ENCODE measurements around the gene TANC1. TPM values are rescaled to one million over a fixed set of nuclear protein-coding genes. Genes with fewer than 3 reads are reported as not detected.

The TANC1 gene
- polyA plus RNA-seq, 1 donor (not counting 4 experiments of a cell fraction or from before 2014, with no cell fraction given): 33.5 TPM

- Histone ChIP-seq H3K36me3 (ENCODE audit: control insufficient read depth in 2 of 2, extremely low read depth in 1 of 2, insufficient read depth in 2 of 2, low read length in 2 of 2) (peaks cover 31 to 35% of the 10 kb centered on the region in 2 experiments), H3K4me2 (ENCODE audit: control insufficient read depth, extremely low read depth, insufficient read depth, low read depth, low read length) (no peak overlapping the region)
- TF ChIP-seq EZH2 (IDR thresholded peaks at IDR 0.05; ENCODE audit: low read length) (no peak), CTCF (optimal IDR thresholded peaks at IDR 0.05 in 1 of 3, IDR thresholded peaks at IDR 0.05 in 1 of 3, conservative IDR thresholded peaks at IDR 0.05 in 1 of 3; ENCODE audit: extremely low read depth in 1 of 3, insufficient read depth in 2 of 3, low read length in 3 of 3) (no peak)
Observed at GRCh38 chr2:159199236-159199635, 230.8 kb downstream of the TANC1 start.

GRCh38 chr2:159199761-159200465, 231.5 kb downstream of the TANC1 start:
- Histone ChIP-seq H4K20me1 (ENCODE audit: control insufficient read depth, extremely low read depth, insufficient read depth, low read length) (no peaks in the 10 kb centered on the region), H3K27me3 (ENCODE audit: control insufficient read depth, extremely low read depth, insufficient read depth, low read length) (no peaks in the 10 kb centered on the region), H3K36me3 (ENCODE audit: control insufficient read depth in 2 of 2, extremely low read depth in 1 of 2, insufficient read depth in 2 of 2, low read length in 2 of 2) (peaks cover 28 to 31% of the 10 kb centered on the region in 2 experiments), H3K9me1 (ENCODE audit: control insufficient read depth, extremely low read depth, insufficient read depth, low read length) (no peaks in the 10 kb centered on the region), H3K4me2 (ENCODE audit: control insufficient read depth, extremely low read depth, insufficient read depth, low read depth, low read length) (no peak overlapping the region), H3K9me3 (ENCODE audit: control insufficient read depth, low read depth, low read length) (no peaks in the 10 kb centered on the region), H3K9ac (ENCODE audit: control insufficient read depth, extremely low read depth, insufficient read depth, low read length) (no peak overlapping the region), H3K4me3 (ENCODE audit: control insufficient read depth in 2 of 3, extremely low read depth in 1 of 3, insufficient read depth in 2 of 3, low read depth in 1 of 3, low read length in 3 of 3) (no peak overlapping the region), H3K4me1 (ENCODE audit: control insufficient read depth, extremely low read depth, insufficient read depth, low read length) (no peaks in the 10 kb centered on the region), H3K27ac (ENCODE audit: control insufficient read depth, insufficient read depth, low read length) (no peak overlapping the region), H2AFZ (ENCODE audit: control insufficient read depth, low read length) (no peak overlapping the region), H3K79me2 (ENCODE audit: control insufficient read depth, insufficient read depth, low read length) (no peaks in the 10 kb centered on the region)
- no peak for FAIRE-seq
- dilution Hi-C loops (cut with MboI; ENCODE audit: extremely low pct_ligation_motif_present, low sequenced_read_pairs): no loop called here
- DNase-seq (ENCODE audit: low read depth, low spot score): no peak
- TF ChIP-seq EZH2 (IDR thresholded peaks at IDR 0.05; ENCODE audit: low read length) (no peak), CTCF (optimal IDR thresholded peaks at IDR 0.05 in 1 of 3, IDR thresholded peaks at IDR 0.05 in 1 of 3, conservative IDR thresholded peaks at IDR 0.05 in 1 of 3; ENCODE audit: extremely low read depth in 1 of 3, insufficient read depth in 2 of 3, low read length in 3 of 3) (no peak)

More at GRCh38 chr2:159199236-159199635, 230.8 kb downstream of the TANC1 start:
- no peak for FAIRE-seq
- Histone ChIP-seq H3K9me3 (ENCODE audit: control insufficient read depth, low read depth, low read length) (no peaks in the 10 kb centered on the region), H3K27me3 (ENCODE audit: control insufficient read depth, extremely low read depth, insufficient read depth, low read length) (no peaks in the 10 kb centered on the region), H3K4me1 (ENCODE audit: control insufficient read depth, extremely low read depth, insufficient read depth, low read length) (no peaks in the 10 kb centered on the region), H3K4me3 (ENCODE audit: control insufficient read depth in 2 of 3, extremely low read depth in 1 of 3, insufficient read depth in 2 of 3, low read depth in 1 of 3, low read length in 3 of 3) (no peak overlapping the region), H3K9ac (ENCODE audit: control insufficient read depth, extremely low read depth, insufficient read depth, low read length) (no peak overlapping the region), H3K27ac (ENCODE audit: control insufficient read depth, insufficient read depth, low read length) (no peak overlapping the region), H2AFZ (ENCODE audit: control insufficient read depth, low read length) (no peak overlapping the region), H4K20me1 (ENCODE audit: control insufficient read depth, extremely low read depth, insufficient read depth, low read length) (no peaks in the 10 kb centered on the region), H3K9me1 (ENCODE audit: control insufficient read depth, extremely low read depth, insufficient read depth, low read length) (no peaks in the 10 kb centered on the region), H3K79me2 (ENCODE audit: control insufficient read depth, insufficient read depth, low read length) (no peaks in the 10 kb centered on the region)
- DNase-seq (ENCODE audit: low read depth, low spot score): no peak
- dilution Hi-C loops (cut with MboI; ENCODE audit: extremely low pct_ligation_motif_present, low sequenced_read_pairs): no loop called here
